ENCODE results near the gene MSN. TPM values are rescaled to one million over a fixed set of nuclear protein-coding genes. Genes with fewer than 3 reads are reported as not detected.

The MSN gene
- total RNA-seq, 1 experiment from 2014 or later, result 119 TPM

DNA sequence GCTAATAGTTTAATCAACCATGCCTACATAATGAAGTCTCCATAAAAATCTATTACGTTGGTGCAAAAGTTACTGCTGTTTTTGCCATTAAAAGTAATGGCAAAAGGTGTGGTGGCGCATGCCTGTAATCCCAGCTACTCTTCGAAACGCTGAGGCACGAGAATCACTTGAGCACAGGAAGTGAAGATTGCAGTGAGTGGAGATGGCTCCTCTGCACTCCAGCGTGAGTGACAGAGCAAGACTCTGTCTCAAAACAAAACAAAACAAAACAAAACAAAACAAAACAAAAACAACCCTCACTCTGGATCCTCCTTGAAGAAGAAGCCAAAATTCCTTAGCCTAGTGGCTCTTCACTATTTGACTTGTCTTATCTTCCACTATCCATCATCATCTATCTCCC lies 78.0 kb downstream of the MSN start (continued):
- TF ChIP-seq TCF7L2 (IDR thresholded peaks at IDR 0.05; ENCODE audit: borderline replicate concordance, extremely low read depth, insufficient read depth, insufficient read length) (no peak), FOSL1 (IDR thresholded peaks at IDR 0.05; ENCODE audit: low read depth) (no peak), YY1 (IDR thresholded peaks at IDR 0.05; ENCODE audit: extremely low read depth, insufficient replicate concordance, low read depth, low read length) (no peak), EGR1 (IDR thresholded peaks at IDR 0.05; ENCODE audit: low read depth) (no peak), CBX3 (IDR thresholded peaks at IDR 0.05; ENCODE audit: low read depth) (no peak)
- TF ChIP-seq, protein P1, sequence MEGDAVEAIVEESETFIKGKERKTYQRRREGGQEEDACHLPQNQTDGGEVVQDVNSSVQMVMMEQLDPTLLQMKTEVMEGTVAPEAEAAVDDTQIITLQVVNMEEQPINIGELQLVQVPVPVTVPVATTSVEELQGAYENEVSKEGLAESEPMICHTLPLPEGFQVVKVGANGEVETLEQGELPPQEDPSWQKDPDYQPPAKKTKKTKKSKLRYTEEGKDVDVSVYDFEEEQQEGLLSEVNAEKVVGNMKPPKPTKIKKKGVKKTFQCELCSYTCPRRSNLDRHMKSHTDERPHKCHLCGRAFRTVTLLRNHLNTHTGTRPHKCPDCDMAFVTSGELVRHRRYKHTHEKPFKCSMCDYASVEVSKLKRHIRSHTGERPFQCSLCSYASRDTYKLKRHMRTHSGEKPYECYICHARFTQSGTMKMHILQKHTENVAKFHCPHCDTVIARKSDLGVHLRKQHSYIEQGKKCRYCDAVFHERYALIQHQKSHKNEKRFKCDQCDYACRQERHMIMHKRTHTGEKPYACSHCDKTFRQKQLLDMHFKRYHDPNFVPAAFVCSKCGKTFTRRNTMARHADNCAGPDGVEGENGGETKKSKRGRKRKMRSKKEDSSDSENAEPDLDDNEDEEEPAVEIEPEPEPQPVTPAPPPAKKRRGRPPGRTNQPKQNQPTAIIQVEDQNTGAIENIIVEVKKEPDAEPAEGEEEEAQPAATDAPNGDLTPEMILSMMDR (IDR thresholded peaks at IDR 0.05 in 2 of 3, conservative IDR thresholded peaks at IDR 0.05 in 1 of 3; ENCODE audit: borderline replicate concordance in 1 of 3, insufficient read depth in 1 of 3, low read depth in 2 of 3, low read length in 2 of 3), result no peak
- TF ChIP-seq, protein P2, sequence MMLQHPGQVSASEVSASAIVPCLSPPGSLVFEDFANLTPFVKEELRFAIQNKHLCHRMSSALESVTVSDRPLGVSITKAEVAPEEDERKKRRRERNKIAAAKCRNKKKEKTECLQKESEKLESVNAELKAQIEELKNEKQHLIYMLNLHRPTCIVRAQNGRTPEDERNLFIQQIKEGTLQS (IDR thresholded peaks at IDR 0.05), result no peak

DNA sequence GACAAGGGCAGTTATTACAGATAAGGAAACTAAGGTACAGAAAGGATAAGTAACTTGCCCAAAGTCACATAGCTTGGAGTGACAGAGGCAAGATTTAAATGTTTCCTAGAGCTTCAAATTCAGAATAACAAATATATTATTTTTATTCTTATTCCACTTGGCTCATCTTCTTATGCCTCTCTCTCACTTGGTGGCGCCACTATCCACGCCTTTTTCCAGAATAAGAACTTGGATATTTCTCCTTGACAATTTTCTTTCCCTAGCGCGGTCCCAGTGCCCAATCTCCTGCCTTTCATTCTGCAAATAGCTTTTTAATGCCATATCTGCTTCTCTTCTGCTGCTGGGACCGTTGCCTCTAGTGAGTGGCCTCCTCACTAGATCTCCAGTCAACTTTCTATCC lies 78.5 kb downstream of the MSN start:
- CTCF ChIA-PET, result interaction anchor here (0.6 to 2.4 kb wide), 3 partner anchors 126 to 240 kb away, joined by 3 to 17 read pairs (median 4); no protein-coding TSS in a partner anchor
- intact Hi-C loops (cut with micrococcal nuclease), result loop anchor here (1.0 kb wide), 1 partner anchor 240 kb away; no protein-coding TSS in a partner anchor
- POLR2A ChIA-PET, result no interaction called here
- H3K4me3 ChIP-seq (replicated peaks in 1 of 2; ENCODE audit: low read depth in 1 of 2, low read length in 2 of 2), result no peak overlapping the region
- no peaks in the 10 kb centered on the region for H3K27me3 ChIP-seq (ENCODE audit: insufficient read depth, low read length)
- H3K27ac ChIP-seq (ENCODE audit: low read depth, low read length), result no peak overlapping the region
- DNase-seq (ENCODE audit: low read depth, low spot score) (no peak), ATAC-seq (no peak)
- no peaks in the 10 kb centered on the region for H3K79me2 ChIP-seq (ENCODE audit: insufficient read depth, low read length)
- RAD21 ChIA-PET (ENCODE audit: low non-redundant PET in 1 of 2, low total read pairs in 2 of 2, uncharacterized antibody in 2 of 2, unreplicated experiment in 2 of 2), result no interaction called here
- H3K9ac ChIP-seq (ENCODE audit: low read length), result no peak overlapping the region
- no peaks in the 10 kb centered on the region for H4K20me1 ChIP-seq (ENCODE audit: insufficient read depth)
- no peaks in the 10 kb centered on the region for H3K9me3 ChIP-seq (ENCODE audit: control insufficient read depth in 1 of 2, insufficient read depth in 1 of 2, low read depth in 1 of 2, low read length in 2 of 2)
- H2AFZ ChIP-seq (ENCODE audit: low read depth, low read length, poor library complexity, severe bottlenecking), result no peak overlapping the region
- no peak overlapping the region for H3K4me2 ChIP-seq (ENCODE audit: low read length)
- no TSS peak for BruUV-seq (replicated peaks)
- H3K9me2 ChIP-seq (ENCODE audit: insufficient read depth), result no peaks in the 10 kb centered on the region
- no peaks in the 10 kb centered on the region; a peak in 1 of 4 replicates for H3K36me3 ChIP-seq (ENCODE audit: control insufficient read depth in 1 of 2, insufficient read depth in 2 of 2, low read length in 2 of 2)
- no peaks in the 10 kb centered on the region for H3K4me1 ChIP-seq (ENCODE audit: control insufficient read depth in 1 of 2, insufficient read depth in 2 of 2, low read length in 2 of 2)
- TF ChIP-seq RAD21 (IDR thresholded peaks at IDR 0.05; ENCODE audit: low read depth) (peak; percentile 68), ELF1 (IDR thresholded peaks at IDR 0.05; ENCODE audit: borderline replicate concordance, low read depth) (no peak), SIN3A (IDR thresholded peaks at IDR 0.05; ENCODE audit: low read depth) (no peak), EZH2 (IDR thresholded peaks at IDR 0.05) (no peak), SRF (IDR thresholded peaks at IDR 0.05; ENCODE audit: low read depth) (no peak), FOSL1 (IDR thresholded peaks at IDR 0.05; ENCODE audit: low read depth) (no peak), TCF7L2 (IDR thresholded peaks at IDR 0.05; ENCODE audit: borderline replicate concordance, extremely low read depth, insufficient read depth, insufficient read length) (no peak), CBX3 (IDR thresholded peaks at IDR 0.05; ENCODE audit: low read depth) (no peak), POLR2AphosphoS5 (IDR thresholded peaks at IDR 0.05; ENCODE audit: low read depth, low read length) (no peak), EGR1 (IDR thresholded peaks at IDR 0.05; ENCODE audit: low read depth) (no peak), CEBPB (IDR thresholded peaks at IDR 0.05; ENCODE audit: low read depth) (no peak)
- TF ChIP-seq, protein P2 (IDR thresholded peaks at IDR 0.05), result no peak
- TF ChIP-seq, protein P3, sequence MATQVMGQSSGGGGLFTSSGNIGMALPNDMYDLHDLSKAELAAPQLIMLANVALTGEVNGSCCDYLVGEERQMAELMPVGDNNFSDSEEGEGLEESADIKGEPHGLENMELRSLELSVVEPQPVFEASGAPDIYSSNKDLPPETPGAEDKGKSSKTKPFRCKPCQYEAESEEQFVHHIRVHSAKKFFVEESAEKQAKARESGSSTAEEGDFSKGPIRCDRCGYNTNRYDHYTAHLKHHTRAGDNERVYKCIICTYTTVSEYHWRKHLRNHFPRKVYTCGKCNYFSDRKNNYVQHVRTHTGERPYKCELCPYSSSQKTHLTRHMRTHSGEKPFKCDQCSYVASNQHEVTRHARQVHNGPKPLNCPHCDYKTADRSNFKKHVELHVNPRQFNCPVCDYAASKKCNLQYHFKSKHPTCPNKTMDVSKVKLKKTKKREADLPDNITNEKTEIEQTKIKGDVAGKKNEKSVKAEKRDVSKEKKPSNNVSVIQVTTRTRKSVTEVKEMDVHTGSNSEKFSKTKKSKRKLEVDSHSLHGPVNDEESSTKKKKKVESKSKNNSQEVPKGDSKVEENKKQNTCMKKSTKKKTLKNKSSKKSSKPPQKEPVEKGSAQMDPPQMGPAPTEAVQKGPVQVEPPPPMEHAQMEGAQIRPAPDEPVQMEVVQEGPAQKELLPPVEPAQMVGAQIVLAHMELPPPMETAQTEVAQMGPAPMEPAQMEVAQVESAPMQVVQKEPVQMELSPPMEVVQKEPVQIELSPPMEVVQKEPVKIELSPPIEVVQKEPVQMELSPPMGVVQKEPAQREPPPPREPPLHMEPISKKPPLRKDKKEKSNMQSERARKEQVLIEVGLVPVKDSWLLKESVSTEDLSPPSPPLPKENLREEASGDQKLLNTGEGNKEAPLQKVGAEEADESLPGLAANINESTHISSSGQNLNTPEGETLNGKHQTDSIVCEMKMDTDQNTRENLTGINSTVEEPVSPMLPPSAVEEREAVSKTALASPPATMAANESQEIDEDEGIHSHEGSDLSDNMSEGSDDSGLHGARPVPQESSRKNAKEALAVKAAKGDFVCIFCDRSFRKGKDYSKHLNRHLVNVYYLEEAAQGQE (IDR thresholded peaks at IDR 0.05; ENCODE audit: low read depth), result no peak
- TF ChIP-seq, protein P1 (IDR thresholded peaks at IDR 0.05 in 2 of 3, conservative IDR thresholded peaks at IDR 0.05 in 1 of 3; ENCODE audit: borderline replicate concordance in 1 of 3, insufficient read depth in 1 of 3, low read depth in 2 of 3, low read length in 2 of 3), result peak; percentile 31 to 55 (median 35); a peak in 5 of 6 replicates
